ENCODE results near the gene VSNL1.

The VSNL1 gene

DNA sequence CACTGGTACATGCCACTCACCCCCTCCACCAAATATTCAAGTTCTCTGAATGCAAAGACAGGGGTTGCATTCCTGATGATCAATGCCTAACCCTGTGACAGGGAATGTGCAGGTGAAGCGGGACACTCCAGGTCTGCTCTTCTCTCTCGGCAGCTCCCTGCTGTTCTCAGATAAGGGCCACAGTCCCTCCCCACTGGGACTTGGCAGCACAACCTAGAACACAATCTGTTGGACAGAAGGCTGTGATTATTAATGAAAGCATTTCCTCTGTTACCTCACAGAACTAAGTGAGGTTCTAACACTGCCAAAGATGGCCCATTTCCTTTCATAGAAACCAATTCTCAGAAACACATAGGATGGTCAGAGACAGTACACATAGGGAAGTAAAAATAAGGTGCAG lies 42.7 kb downstream of the VSNL1 start:
- no peak for DNase-seq (ENCODE audit: low read depth)

DNA sequence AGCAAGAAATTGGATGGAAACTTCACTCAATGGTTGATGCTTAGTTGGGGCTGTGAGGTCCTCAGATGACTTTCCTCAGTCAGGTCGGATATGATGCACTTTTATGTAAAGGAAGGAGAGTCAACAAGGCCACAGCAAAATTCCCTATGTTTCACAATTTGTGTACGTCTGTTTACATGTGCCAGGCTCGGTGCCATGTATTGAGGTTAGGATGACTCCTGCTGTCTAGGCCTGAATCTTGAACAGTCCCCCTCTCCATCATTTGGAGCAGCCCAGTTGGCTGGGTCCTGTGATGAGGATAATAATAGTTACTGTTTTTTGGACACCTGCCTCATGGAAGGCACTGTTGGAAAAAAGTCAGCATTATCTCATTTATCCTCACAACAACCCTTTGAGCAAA lies 43.1 kb downstream of the VSNL1 start:
- no peak for DNase-seq (ENCODE audit: low read depth)

DNA sequence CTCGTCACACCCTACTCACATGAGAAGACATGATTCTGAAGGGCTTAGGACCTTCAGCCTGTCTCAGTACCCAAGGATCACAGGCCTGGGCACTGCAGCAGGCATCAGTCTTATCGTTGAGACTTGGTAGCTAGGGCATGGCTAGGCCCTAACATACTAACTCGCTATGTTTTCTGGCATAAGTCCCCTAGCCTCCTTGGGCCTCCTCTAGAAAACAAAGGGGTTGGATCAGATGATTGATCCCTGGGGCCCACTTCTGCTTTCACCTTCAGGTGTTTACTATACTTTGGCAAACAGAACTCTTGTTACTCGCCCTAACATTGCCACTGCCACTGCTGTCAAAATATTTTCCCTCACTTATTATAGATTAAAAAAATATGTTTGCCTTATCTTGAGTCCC lies 44.2 kb downstream of the VSNL1 start:
- no peak for DNase-seq (ENCODE audit: low read depth)

DNA sequence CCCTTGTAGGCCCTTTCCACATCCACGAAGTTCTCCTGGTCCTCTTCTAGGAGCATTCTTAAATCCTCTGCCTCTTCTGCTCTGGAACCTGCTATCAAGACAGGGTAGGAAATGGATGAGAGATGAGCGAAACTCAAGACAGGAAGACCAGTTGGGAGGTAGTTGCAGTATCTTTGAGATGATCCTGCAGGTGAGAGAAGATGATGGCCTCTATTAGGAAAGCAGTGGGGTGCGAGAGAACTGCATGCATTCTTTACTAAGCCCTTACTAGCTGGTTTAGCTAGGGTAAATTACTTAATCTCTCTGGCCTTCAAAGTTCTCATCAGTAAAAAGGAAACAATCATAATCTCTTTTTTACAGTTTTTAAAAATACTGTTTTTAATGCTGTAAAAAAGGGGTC lies 47.0 kb downstream of the VSNL1 start:
- DNase-seq (ENCODE audit: low read depth), result no peak

DNA sequence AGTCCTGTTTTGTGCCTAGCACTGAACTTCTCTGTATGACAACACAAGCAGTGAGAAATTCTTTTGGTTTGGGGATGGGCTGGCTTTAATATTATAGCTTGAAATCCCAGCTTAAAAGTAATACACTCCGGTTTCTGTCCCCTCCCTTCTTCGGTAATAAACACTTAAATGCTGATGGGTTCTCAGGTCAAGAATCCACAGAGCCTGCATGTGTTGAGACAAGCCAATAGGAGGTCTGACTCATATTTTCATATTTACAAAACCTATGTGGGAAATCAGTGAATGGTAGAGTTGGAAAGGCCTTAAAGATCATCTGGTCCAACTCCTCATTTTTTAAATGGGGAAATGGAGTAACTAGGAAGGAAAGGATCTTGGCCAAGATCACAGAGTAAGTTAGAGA lies 47.5 kb downstream of the VSNL1 start:
- no peak for DNase-seq (ENCODE audit: low read depth)

DNA sequence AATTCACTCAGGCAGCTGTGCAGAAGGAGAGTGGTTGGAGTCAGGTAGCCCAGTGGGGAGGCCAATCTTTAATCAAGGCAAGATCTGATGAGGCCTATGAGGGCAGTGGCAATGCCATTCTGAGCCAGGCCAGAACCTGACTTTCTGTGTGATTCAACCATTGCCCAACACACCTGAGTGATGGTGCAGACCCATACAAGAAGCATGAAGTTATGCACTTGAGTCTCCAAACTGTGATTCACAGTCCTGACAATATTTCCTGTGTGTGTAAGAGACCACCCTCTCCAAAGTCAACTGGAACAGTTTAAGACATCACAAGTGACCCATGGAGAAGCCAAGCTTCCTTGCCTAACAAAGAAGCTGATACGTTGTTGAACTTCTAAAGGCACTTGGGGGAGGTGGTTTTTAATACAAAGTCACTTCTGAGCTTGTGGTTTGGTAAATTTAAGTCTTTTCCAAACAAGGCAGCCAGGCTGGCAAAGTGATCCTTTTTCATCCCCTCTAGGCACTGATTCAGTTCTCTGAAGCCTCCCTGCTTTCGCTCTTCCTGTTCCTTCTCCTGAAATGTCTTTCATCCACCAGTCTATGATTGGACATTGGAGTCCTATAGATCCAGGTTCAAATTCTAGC lies 49.0 kb downstream of the VSNL1 start:
- no peak for DNase-seq (ENCODE audit: low read depth)

DNA sequence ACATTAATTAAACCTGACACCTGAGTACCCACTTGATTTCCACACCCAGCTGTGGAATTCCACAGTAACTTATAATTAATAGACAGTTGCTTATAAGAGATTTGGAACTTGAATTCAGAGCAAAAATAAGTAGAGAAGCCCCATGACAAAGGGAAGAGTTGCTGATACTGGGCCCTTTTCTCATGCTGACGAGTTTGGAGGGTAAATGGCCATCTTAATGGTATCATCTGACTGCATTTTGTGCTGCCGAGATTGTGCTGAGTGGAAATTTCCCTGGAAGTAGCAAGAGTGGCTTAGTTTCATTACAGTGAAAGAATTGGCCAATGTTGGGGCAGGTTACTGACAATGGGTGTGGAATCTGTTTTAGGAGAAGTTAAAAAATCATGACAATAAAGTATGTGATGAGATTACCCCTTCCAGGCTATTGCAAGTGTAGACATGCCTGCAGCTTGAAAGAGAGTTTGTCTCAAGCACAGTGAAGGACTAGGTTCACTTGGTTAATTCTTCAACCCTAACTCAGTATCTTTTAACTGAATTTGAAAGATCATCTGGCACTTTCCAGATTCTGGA lies 49.9 kb downstream of the VSNL1 start:
- DNase-seq (ENCODE audit: low read depth), result no peak

DNA sequence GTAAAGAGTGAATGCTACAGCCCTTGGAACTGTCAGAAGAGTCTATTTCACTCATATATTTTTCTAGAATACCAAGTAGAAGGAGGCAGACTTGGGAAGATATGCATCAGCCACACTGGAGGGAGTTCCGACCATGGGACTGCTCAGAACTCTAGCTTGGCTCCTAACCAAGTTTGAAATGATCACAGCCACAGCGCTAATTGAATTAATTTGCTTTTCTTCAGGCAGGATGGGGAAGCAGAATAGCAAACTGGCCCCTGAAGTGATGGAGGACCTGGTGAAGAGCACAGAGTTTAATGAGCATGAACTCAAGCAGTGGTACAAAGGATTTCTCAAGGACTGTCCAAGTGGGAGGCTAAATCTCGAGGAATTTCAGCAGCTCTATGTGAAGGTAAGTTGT lies 51.4 kb downstream of the VSNL1 start:
- DNase-seq (ENCODE audit: low read depth), result no peak

DNA sequence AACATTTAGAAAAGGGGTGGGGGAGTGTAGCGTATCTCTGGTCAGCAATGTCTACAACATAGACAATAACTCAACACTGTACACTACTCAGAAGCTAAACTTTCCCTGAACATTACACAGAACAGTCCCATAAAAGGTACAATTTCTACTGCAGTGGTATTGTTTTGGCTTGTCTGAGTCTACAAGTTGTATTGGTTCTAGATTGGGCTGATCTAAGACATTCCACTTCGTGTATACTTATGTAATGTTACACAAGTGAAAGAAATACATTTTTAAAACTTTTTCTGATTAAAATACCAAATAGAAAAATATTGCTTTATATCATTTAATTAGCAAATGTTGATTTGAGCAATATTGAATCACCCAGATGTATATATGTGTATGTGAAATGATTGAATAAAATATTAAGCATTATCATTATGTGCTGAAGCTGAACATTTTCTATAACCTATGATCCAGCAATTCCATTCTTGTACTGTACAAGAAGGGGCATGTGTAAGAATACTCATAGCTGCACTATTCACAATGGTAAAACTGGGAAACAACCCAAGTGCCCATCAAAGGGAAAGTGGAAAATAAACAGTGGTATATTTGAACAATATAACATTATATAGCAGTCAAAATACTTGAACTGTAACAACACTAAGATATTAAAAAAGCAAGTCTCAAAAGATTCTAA lies 52.4 kb downstream of the VSNL1 start:
- DNase-seq (ENCODE audit: low read depth), result no peak

DNA sequence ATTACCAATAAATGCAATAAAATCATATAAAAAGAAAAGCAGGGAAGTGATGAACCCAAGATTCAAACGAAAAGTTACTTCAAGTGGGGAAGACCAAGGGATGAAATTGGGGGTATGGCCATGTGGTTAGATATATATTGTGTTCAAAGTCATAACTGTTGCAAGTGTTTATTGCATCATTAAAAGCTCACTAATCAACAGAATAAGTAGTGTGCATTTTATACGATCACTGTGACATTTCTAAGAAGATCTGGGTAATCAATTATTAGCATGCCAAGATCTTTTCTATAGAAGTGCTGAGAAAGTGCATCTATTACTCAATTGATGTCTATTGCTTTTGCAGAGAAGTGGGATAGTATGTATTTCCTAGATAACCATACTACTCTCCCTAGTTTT lies 52.9 kb downstream of the VSNL1 start:
- DNase-seq (ENCODE audit: low read depth), result no peak

DNA sequence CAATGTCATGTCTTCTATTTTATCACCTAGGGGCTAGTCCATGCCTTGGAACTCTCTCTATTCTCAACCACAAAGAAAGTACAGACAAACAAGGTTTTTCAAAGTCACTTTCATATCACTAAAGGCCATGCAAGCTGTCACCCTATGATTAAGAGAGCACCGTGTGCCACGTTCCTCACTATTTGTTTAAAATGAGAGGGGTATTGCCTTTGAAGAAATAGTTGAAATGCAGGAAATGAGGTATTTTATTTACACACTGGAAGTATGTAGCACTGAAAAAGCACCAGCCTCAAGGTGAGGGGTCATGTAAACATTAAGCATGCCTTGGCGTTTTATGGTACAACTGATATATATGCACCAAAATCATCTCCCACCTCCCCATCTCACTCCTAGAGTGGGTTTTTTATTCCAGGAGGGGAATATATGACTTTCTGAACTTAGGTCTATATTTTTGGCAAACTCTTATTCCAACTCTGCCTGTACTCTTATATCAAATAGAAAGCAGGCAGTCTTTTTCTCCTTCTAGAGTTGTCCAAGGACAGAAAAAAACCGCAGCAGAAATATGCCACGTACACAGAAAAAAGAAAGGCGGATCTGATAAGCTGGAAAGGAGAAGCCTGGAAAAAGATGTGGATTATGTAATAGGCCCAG lies 53.5 kb downstream of the VSNL1 start:
- peak; percentile 60 for DNase-seq (ENCODE audit: low read depth)

DNA sequence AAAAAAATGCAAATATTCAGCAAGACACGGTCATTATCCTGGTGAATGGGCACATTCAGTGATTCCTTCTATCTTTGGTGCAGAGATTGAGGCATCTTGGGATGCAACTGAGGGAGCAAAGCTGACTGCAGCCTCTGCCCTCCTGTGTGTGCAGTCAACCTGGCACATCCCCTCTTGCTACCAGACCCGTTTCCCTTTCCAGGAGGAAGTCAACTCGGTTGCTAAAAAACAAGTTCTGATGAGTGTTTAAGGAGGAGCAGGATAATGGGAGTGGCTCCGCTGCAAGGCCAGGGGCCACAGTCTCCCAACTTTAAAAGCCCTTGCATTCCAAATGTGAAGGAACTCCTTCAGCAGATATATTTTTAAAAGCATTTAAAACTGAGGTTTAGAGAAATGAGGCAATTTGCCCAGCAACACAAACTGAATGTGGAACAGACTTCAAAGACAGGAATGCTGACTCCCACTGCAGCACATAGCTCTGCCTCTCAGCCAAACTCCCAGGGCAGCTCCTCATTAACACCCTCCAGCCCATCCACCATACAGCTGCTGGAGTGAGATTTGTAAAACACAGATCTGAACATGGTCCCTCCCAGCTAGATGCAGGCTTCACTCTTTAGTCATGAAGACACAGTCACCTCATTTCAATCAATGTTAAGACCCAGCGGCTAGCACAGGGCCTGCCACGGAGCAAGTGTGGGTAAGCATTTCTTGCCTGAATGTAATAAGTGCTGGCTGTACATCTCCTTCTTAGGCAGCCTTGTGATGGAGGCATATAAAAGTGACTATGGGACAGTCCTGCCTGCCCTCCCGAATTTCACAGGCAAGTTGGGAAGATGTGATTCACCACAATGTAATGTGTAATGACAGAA lies 54.3 kb downstream of the VSNL1 start:
- peak; percentile 41 for DNase-seq (ENCODE audit: low read depth)

DNA sequence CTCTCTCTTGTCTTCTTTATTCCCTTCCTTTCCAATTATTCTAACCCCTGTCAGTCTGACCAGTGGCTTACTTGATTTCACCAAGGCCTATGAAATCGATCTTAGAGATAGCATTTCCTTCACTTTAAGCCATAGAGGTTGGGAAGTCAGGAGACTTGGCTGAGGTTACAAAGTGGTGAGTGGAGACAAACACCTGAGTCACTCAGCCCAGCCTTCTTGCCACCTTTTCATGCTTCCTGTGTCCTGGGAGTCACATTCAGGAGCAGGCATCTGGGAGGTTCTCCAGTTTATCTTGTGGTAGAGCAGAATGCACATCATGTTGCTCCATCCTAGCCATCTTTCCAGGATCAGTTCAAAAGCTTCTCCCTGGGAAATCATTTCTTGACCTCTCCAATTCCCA lies 59.1 kb downstream of the VSNL1 start:
- no peak for DNase-seq (ENCODE audit: low read depth)

DNA sequence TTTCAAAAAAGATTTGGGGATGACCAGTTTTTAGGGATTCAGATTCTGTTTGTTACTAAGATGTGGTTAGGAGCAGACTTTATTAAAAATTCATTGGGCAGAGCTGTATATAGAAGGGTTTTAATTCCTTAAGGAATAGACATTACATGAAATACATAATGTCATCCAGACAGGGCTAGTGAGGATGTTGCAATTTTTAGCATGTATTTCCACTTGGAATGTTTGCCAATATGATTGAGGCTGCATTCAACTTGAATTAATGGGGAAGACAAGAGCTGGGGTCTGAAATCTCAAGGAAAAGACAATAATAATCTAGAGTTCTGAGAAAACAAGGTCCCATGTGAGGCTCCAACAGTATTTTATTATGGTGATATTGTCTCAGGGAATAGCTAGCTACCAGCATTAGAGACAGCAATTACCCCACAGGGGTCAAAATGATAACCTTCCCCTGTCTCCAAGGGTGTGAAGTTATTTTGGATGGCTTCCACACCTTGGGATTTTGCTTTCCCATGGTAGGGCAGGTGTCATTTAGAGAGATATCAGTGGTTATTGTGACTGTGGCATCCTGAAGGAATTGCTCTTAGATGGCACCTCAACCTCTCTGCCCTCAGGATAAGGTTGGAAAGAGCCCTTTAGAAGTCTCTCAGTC lies 60.2 kb downstream of the VSNL1 start:
- no peak for DNase-seq (ENCODE audit: low read depth)

DNA sequence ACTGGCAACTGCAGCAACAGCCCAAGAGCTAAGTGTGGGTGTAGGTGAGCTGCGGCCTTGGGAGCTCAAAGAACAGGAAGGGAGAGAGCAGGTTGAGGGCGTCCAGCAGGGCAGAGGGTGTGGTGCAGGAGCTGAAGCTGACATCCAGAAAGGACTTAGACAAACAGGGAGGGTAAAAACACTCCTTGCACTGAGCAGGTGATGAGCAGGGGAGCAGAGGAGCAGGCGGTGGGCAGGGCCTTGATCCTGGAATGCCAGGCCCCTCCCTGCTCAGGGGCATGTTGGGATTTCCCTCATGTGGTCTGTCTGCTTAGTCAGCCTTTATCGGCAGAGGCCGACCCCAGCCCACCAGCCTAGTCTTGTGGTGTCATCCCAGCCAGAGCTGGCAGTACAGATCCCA lies 63.6 kb downstream of the VSNL1 start:
- no peak for DNase-seq (ENCODE audit: low read depth)

DNA sequence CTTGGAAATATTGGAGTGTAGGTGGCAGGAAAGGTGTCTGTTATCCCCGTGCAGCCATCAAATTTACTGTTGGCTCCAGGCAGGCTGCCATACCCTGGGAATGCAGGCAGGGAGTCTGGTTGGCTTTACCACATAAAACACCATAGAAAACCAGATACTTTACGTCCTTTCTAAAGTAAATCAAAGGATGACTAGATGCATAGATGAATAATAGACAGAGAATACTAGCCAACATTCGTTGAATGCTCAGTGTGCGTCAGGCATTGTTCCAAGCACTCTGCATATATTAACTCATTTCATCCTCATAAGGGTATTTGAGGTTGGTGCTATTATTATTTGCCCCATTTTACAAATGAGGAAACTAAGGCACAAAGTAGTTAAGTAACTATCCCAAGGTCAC lies 65.2 kb downstream of the VSNL1 start:
- DNase-seq (ENCODE audit: low read depth), result no peak

DNA sequence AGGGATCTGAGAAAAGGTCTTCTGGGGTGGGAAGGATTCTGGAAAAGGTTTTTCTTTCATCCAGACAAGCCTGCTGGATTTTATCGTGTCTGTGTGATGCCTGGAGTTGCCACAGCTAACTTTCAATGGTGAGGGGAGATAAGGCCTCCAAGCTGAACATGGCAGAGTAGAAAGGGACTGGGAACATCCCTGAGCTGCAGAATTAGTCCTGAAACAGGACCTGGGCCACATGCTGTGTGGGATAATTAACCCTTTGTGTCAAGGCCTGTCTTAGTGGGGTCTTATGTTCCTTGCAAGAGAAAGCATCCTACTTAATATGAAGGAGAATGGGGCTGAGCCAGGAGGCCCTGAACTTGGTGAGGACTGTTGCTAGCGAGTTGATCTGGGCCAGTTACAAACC lies 66.4 kb downstream of the VSNL1 start:
- no peak for DNase-seq (ENCODE audit: low read depth)

DNA sequence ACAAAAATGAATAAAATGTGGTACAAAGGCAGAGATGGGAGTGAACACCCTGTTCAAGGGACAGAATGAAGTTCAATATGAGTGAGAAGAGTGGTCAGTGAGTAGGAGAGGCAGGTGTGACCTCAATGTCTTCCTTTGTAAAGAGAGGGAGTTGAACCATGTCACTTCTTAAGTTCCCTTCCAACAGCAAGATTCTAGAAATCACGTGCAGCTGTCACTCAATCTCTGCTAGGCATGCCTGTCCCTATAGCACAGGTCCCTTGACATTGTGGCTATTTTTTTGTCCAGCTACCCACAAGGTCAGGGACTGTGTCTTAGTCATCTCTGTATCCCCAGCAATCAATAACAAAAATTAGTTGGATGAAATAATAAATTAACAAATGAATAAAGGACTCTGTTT lies 66.9 kb downstream of the VSNL1 start:
- no peak for DNase-seq (ENCODE audit: low read depth)

DNA sequence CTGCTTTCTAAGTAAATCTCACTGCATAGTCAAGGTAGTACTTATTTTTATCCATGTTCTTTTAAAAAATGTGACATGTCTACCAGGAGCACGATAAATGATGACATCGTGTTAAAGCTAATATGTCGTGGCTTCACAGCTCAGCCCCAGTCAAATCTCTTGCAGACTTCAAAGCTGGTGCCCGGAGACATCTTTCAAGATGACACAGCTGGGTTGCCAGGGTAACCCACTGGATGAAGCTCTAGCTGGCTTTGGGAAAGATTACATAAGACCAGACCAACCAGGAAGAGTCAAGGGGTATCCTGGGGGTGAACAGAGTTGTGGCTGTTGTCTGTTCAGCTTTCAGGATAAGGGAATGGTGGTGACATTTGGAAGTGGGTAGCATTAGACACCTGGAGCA lies 67.8 kb downstream of the VSNL1 start:
- no peak for DNase-seq (ENCODE audit: low read depth)

DNA sequence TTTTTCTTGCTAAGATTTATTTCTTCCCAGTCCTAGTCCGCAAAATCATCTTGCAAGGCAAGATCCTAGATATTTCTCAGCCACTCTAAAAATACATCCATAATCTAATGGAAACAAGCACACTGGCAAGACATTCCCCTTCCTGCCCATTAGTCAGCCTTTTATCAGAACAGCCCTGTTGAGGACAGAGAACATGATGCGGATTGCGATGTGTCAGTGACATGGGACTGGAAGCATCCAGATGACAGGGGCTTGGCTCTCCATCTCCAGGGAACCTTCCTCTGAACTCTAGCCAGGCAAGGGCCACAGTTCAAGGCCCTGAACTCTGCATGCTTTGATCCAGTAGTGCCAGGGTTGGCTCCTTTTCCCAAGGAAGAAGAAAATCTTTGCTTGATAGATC lies 70.0 kb downstream of the VSNL1 start:
- DNase-seq (ENCODE audit: low read depth), result peak; percentile 7

DNA sequence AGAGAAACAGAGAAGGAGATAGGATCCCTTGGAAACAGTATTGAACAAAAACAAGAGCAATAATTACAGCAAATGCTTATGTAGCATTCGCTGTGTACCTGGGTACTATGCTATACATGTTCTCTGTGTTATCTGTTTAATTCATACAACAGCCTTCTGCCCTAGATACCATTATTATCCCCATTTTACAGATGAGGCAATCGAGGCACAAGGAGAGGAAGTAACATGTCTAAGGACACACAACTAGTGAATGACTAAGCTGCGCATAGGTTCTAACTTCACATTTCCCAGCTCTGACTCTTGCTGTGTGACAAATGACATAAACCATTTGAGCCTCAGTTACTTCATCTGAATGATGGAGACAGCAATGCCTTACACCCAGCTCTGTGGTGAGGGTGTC lies 70.5 kb downstream of the VSNL1 start:
- DNase-seq (ENCODE audit: low read depth), result no peak
